ENCODE measurements around the gene SAT1. TPM values are rescaled to one million over a fixed set of nuclear protein-coding genes. Genes with fewer than 3 reads are reported as not detected.

Gene SAT1
- total RNA-seq, 1 donor from 2014 or later, result 130 TPM

DNA sequence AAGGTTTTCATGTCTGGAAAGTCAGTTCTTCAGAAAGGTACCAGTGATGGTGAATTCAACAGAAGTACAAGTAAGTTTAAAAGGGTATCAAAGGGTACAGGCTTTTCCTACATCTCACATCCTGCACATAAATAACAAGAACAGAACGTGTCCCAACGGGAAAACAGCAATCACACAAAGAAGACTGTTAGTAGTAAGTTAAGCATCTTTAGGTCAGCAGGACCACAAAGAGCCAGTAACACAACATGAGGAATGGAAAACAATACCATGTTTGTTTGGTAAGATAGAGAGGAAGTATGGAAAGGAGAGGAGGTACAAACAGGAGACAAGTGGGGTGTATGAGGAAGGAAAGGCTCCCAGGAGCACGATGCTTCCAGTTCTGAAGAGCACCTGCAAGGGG is 43.2 kb downstream of the SAT1 start:
- DNase-seq (ENCODE audit: missing footprints) (no peak), ATAC-seq (no peak)
- intact Hi-C loops (cut with DNase I), result no loop called here

DNA sequence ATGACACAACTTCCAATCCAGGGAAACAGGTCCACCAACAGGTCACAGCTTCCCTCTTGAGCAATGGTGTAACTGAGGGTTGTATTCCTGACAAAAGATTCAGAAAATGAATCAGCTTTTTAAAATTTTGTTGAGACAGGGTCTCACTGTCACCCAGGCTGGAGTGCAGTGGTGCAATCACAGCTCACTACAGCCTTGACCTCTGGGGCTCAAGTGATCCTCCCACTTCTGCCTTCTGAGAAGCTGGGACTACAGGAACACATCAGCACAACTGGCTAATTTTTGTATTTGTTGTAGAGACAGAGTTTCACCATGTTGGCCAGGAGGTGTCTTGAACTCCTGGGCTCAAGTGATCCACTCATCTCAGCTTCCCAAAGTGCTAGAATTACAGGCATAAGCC is 43.7 kb downstream of the SAT1 start:
- no peak for ATAC-seq
- DNase-seq (ENCODE audit: missing footprints), result no peak
- intact Hi-C loops (cut with DNase I), result no loop called here

DNA sequence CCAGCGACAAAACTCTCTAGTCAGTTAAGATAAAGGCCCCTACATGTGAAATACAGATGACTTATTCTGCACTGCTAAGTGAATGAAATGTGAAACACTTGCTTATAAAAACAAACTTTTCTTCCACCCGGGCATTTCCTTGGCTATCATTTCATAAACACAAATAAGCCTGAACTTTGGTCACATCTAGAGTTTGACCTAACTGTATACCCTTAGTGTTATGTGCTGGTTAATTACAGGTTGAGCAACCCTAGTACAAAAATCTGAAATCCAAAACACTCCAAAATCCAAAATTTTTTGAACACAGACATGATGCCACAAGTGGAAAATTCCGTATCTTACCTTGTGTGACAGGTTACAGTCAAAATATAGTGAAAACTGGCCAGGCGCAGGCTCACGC is 45.9 kb downstream of the SAT1 start:
- intact Hi-C loops (cut with DNase I), result no loop called here
- no peak for ATAC-seq
- no peak for DNase-seq (ENCODE audit: missing footprints)

DNA sequence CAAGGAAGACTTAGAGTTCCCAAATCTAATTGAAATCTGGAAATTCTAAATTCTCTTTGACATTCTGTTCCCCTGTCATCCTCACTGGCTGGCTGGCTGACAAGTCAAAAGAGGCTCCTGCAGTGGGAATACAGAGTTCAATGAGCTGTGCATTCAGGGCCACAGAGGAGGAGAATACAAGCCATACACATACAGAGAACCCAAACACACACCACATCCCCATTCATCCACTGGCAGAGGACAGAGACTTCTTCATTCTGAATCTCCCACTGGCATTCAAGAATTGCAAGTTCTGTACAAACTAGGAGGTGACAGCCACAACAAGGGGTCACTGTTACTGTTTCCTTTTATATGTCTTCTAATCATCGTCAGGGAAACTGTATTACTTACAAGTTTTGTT is 49.7 kb downstream of the SAT1 start:
- ATAC-seq, result no peak
- no peak for DNase-seq (ENCODE audit: missing footprints)
- intact Hi-C loops (cut with DNase I), result no loop called here

Other genes with a start within 250 kb of the SAT1 start
- 46.9 TPM for gene PRDX4, start 115.7 kb upstream of the SAT1 start, total RNA-seq
- 50.1 TPM for gene ACOT9, start 39.9 kb upstream of the SAT1 start, total RNA-seq
- gene APOO, start 124.8 kb downstream of the SAT1 start, total RNA-seq, result 112 TPM
- 0.32 TPM for gene CXorf58, start 124.8 kb downstream of the SAT1 start, total RNA-seq
- gene KLHL15, start 244.0 kb downstream of the SAT1 start, total RNA-seq, result 6.8 TPM